A673 (cell line): ENCODE measurements around the gene DENND2D. TPM values are rescaled to one million over a fixed set of nuclear protein-coding genes. Genes with fewer than 3 reads are reported as not detected.

Experiments used
- BruUV-seq: library from RNA; stranded (reverse); fragments of 400-500 nt; replicated peaks from 2 replicates; lab custom pipeline; 2021; lab: Mats Ljungman, UMichigan
- CTCF ChIA-PET: fragments of 300-600 bp; sonication (Branson Sonifier 250); formaldehyde crosslinking; loops from one replicate; lab custom pipeline; 2022; ENCODE audit warnings: antibody characterized with exemption; lab: Charles Lee
- POLR2A ChIA-PET: fragments of 300-600 bp; sonication (Branson Sonifier 250); formaldehyde crosslinking; loops from one replicate; lab custom pipeline; 2022; ENCODE audit warnings: antibody characterized with exemption; ENCODE audit not compliant: low non-redundant PET; lab: Charles Lee
- DNase-seq: peaks from one replicate; pipeline ENCODE4 v3.0.0-alpha.2; 2015; ENCODE audit warnings: low spot score
- H3K27ac ChIP-seq: fragments of 200-600 bp; sonication (generic); 2 replicates; pipeline ENCODE4 v1.5.1; 2016; ENCODE audit warnings: mixed run types, low read depth, mild to moderate bottlenecking, mixed read lengths, antibody characterized with exemption, low read length; ENCODE audit not compliant: poor library complexity, severe bottlenecking
- H3K27me3 ChIP-seq: fragments of 200-600 bp; sonication (generic); replicated peaks from 2 replicates; pipeline ENCODE4 v1.6.1; 2017; ENCODE audit warnings: mixed run types, low read depth, mild to moderate bottlenecking, mixed read lengths, antibody characterized with exemption, low read length; ENCODE audit not compliant: insufficient read depth, poor library complexity
- H3K36me3 ChIP-seq: fragments of 200-600 bp; sonication (generic); 2 replicates; pipeline ENCODE4 v1.6.1; 2016; ENCODE audit warnings: mixed run types, mild to moderate bottlenecking, mixed read lengths, antibody characterized with exemption, low read length; ENCODE audit not compliant: insufficient read depth, poor library complexity, severe bottlenecking
- H3K4me1 ChIP-seq: fragments of 200-600 bp; sonication (generic); 2 replicates; pipeline ENCODE4 v1.6.1; 2017; ENCODE audit warnings: mixed run types, mild to moderate bottlenecking, mixed read lengths, antibody characterized with exemption, low read length; ENCODE audit not compliant: insufficient read depth, poor library complexity, severe bottlenecking
- H3K4me3 ChIP-seq: fragments of 200-600 bp; sonication (generic); 2 replicates; pipeline ENCODE4 v1.5.1; 2016; ENCODE audit warnings: low read depth, mixed run types, mild to moderate bottlenecking, mixed read lengths, low read length; ENCODE audit not compliant: poor library complexity, severe bottlenecking
- H3K9me3 ChIP-seq: fragments of 200-600 bp; sonication (generic); 2 replicates; pipeline ENCODE4 v1.6.1; 2016; ENCODE audit warnings: mixed run types, low read depth, mild to moderate bottlenecking, mixed read lengths, antibody characterized with exemption, low read length; ENCODE audit not compliant: poor library complexity, severe bottlenecking
- CTCF ChIP-seq: fragments of 300-800, 200-600 bp; sonication (generic); conservative IDR thresholded peaks from 2 replicates; pipeline ENCODE4 v1.5.1; 2017; ENCODE audit warnings: low read depth, mild to moderate bottlenecking, antibody characterized with exemption, low read length, moderate library complexity, mixed read lengths
- EZH2 ChIP-seq: fragments of 200-600 bp; sonication (generic); IDR thresholded peaks from 2 replicates; pipeline ENCODE4 v1.6.1; 2017; ENCODE audit warnings: borderline replicate concordance, low read depth, mild to moderate bottlenecking, mixed read lengths, antibody characterized with exemption, low read length; ENCODE audit not compliant: poor library complexity, severe bottlenecking
- intact Hi-C: fragments of 100-400 bp; cut with micrococcal nuclease; formaldehyde crosslinking; loops from one replicate; pipeline ENCODE4 v1.10.0; 2022; ENCODE audit not compliant: unreplicated experiment
- total RNA-seq: library from RNA; stranded (reverse); gene quantifications from 2 replicates; pipeline ENCODE4 v1.2.3, GENCODE V29; 2021

DENND2D gene
- total RNA-seq, 1 experiment from 2014 or later: not detected

DNA sequence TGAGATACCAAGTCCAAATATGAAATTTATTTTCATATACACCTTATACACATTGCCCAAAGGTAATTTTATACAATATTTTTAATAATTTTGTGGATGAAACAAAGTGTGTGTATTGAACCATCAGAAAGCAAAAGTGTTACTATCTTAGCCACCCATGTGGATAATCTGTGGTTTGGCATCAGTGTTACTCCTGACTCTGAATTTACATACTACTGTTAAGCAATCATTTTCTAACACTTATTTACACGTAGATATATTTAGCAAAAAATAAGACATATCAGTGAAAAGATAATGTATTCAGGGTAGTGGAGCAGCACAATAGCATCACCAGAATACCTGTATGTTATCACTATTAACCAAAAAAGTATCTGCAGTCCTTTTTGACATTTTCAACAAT is 23.8 kb downstream of the DENND2D start:
- Histone ChIP-seq H3K4me3 (no peak overlapping the region), H3K9me3 (no peaks in the 10 kb centered on the region), H3K27me3 (no peaks in the 10 kb centered on the region), H3K36me3 (peaks cover 5% of the 10 kb centered on the region), H3K4me1 (peaks cover 16% of the 10 kb centered on the region), H3K27ac (no peak overlapping the region)
- no peak for TF ChIP-seq EZH2
- no peak for TF ChIP-seq CTCF
- BruUV-seq: no TSS peak
- CTCF ChIA-PET: no interaction called here
- intact Hi-C loops: no loop called here
- DNase-seq: no peak
- POLR2A ChIA-PET: no interaction called here

DNA sequence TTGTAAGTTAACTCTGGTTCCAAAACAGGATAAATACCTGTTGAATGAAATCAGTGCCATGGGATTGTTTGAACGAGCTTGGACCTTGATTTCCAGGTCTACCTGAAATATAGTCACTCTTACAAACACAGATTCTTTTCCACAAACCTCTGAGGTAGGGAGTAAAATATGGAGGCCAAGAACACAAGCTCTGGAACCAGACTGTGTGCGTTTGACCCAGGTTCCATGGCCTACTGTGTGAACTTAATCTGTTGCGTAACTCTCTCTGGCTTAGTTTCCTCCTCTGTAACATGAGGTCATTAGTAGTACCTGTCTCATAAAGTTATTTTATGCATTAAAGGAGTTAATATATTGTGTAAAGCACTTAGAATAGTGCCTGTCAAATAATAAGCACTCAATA is 25.1 kb downstream of the DENND2D start:
- Histone ChIP-seq H3K36me3 (peaks cover 5% of the 10 kb centered on the region), H3K27me3 (no peaks in the 10 kb centered on the region), H3K27ac (no peak overlapping the region), H3K4me3 (no peak overlapping the region), H3K9me3 (no peaks in the 10 kb centered on the region), H3K4me1 (peaks cover 16% of the 10 kb centered on the region)
- TF ChIP-seq CTCF (no peak), EZH2 (no peak)
- no TSS peak for BruUV-seq
- POLR2A ChIA-PET: no interaction called here
- CTCF ChIA-PET: no interaction called here
- no peak for DNase-seq
- intact Hi-C loops: no loop called here

DNA sequence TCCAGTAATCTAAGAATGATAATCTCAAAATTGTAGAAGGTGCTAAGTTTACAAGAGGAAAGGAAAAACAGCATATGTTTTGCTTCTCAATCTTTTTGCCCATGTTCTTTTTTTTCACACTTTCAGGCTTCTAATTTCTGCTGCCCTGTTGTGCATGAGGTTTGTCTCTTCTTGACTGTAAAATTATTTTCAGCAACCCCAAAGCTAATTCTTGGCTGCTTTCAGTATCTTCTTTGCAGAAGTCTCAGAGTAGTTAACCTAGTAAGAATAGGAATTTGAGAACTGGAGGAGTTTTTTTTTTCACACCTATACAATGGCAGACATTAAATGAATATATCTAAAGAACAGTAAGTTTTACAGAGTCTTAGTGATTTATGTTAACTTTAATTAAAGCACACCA is 26.4 kb downstream of the DENND2D start:
- DNase-seq: no peak
- CTCF ChIA-PET: no interaction called here
- Histone ChIP-seq H3K4me1 (peaks cover 20% of the 10 kb centered on the region), H3K9me3 (no peaks in the 10 kb centered on the region), H3K36me3 (peaks cover 5% of the 10 kb centered on the region), H3K4me3 (no peak overlapping the region), H3K27ac (no peak overlapping the region), H3K27me3 (no peaks in the 10 kb centered on the region)
- POLR2A ChIA-PET: no interaction called here
- BruUV-seq: no TSS peak
- TF ChIP-seq CTCF: no peak
- TF ChIP-seq EZH2: no peak
- intact Hi-C loops: no loop called here
